GM04504 (cell line): ENCODE measurements around the gene PDE6H.
A peak's percentile ranks its signal among the peaks of the same experiment; 100 is the strongest.

ENCODE experiments used
- DNase-seq: peaks from one replicate; pipeline ENCODE4 v3.0.0-alpha.2; 2012; ENCODE audit warnings: low read depth

The PDE6H gene

DNA sequence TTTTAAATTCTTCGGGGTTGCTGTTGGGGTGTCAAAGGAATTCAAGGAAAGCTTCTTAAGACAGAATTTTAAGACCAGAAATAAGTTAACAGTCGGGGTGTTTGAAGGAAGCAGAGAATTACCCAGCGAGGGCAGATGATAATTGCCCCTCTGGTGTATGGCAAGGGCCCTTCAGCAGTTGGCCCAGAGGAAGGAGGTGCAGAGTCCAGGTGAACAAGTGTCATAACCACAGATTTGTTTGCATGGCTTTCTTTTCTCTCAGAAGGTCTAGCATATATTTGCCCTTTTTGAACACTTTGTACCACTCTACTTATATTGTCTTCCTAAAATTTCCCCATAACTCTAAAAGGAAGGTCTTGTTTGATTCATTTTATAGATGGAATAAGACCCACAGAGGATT, 1.8 kb downstream of the PDE6H start:
- DNase-seq: no peak

DNA sequence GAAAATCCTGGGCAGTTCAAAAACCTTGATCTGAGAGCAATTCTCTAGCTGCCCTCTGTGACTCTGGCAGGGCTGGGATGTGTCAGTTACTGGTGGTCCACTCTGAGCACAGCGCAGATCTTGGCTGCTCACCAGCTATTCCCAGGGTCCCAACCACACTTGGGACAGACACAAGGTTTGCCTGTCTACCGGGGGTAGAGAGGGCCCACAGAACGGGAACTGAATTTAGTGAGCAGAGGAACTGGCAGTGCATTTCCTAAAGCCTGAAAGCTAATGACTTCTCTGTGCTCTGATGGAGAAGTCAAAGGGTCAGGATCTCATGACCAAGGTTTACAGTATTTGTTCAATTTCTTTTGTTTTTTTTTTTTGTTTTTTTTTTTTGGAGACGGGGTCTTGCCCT, 2.6 kb downstream of the PDE6H start:
- DNase-seq: no peak

DNA sequence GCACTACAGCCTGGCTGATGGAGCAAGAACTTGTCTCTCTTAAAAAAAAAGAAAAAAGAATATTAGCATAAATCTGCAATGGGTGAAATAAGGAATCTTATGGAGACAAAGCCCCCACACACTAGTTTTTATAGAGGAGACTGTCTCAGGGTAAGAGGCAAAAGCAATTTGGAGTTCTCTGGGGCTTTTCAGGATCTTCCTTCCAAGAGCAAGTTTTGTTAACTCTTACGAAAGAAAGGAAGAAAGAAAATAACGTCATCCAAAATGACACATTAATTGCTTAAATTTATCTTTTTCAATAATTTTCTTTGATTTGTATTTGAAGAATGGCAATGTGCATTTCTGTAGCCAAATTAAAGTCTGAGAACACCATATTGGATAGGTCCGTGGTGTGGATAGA, 3.8 kb downstream of the PDE6H start:
- DNase-seq: no peak

DNA sequence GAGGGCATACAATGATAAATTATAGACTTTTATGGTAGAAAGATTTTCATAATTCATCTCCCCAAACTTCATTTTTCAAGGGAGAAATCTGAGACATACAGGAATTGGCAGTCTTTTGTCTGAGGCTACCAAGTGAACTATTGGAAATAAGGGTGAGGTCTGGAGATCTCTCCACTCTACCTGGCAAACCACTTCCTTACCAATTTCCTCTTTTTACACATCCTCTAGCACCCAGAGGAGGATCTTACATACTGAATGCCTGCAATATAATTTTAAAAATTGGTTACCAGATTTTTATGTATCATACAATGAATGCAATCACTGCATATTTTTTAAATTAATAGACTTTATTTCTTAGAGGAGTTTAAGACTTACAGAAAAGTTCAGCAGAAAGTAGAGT, 6.6 kb downstream of the PDE6H start:
- DNase-seq: no peak

DNA sequence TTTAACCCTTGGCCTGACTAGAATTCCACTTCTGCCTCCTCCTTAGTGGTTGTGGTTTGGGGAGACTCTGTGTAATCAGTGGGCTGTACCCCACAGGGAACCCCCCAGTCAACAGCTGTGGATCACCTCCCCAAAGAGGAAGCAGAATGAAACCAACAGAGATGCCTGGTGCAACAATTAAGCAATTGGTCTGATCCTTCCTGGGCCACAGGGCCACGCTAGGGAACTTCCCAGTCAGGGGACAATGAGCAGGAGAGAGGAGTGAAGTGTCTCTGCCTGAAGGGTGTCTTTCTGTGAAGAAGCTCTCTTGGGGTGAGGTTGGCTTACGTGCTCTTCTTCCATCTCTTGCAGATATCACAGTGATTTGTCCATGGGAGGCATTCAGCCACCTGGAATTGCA, 8.2 kb downstream of the PDE6H start:
- no peak for DNase-seq

DNA sequence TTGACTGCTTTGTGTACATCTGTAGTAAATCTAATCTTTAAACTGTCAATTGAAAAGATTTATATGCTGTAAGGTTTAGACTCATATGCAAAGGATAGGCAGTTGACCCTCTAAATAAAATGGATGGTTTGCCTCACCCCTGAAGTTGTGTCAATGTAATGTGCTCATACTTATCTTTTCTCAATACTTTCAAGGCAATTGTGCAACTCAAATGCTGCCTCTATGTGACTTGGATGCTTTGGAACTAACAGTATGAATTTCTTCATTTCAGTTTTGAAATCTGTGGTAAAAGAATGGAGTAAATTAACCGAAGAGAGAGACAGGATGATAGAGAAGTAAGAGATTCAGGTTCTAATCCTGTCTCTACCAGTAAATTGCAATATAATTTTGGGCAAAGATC, 9.7 kb downstream of the PDE6H start:
- DNase-seq: no peak

DNA sequence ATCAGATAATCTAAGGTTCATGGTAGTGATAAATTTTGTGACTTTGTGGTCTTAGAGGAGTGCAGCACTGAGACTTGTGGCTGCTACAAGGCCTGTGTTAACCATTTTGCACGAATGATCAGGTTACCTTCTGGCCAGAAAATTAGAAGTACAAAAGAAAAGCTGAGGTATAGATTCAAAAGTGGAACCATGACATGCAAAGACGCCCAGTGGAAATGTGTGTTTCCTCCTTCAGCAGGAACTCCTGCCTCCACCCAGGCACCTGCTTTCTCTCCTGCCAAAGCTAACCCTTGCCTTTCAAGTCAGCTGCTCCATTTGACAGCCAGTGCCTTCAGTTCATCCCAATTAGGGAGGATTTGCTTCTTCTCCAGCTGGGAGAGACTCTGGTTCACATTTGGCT, 10.1 kb downstream of the PDE6H start:
- DNase-seq: no peak

DNA sequence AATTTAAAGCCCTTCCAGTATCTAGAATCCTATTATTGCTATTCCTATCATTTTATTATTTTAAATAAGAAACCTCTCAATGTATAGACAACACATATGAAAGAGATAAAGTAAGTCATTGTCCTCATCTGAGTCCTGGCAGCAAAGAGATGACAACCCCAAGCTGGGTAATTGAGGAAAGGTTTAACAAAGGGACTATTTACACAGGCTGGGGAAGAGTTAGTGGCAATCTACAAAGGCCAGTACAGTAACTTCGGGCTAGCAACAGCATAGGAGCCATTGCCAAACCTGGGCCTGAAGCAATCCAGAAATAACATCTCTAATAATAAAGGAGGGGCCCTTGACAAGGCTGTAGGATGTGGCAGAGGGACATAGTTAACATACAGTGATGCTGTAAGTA, 11.2 kb downstream of the PDE6H start:
- no peak for DNase-seq

DNA sequence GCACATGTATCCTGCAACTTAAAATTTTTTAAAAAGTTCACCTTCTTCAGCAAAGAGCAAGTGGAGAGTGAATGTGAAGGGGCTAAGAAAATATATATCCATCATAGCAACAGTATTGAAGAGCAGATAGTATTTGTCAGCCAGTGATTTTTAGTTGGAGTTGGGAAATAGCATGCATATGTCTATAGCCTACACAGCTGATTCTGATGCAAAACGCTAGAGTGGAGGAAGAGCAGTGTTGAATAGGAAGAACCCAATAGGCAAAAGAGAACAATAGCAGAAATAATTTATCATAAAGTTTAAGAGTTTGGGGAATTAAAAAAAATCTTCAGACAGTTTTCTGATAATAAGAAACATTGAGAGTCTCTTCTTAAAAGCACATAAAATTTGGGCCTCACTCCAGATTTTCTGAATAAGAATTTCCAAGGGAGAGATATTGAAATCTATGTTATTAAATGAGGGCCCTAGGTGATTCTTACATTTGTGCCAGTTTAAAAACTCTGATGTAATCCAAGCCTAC, 12.0 kb downstream of the PDE6H start:
- no peak for DNase-seq

DNA sequence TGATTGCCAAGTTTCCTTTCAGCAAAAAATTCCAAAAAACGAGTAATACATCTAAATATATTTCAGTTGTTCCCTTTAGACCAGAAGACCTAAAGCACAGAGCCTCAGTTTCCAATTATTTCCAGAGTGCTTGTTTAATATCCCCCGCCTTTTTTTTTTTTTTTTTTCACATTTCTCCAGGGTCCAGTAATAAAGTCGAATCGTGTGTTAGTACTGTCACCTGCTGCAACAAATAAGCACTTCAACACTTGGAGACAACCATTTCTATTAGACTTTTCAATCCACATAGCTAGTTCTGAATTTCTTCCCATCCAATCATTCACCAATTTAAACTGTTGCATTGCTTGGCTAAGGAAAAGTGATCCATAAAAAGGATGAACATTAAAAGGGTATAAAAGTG, 13.6 kb downstream of the PDE6H start:
- DNase-seq: no peak

DNA sequence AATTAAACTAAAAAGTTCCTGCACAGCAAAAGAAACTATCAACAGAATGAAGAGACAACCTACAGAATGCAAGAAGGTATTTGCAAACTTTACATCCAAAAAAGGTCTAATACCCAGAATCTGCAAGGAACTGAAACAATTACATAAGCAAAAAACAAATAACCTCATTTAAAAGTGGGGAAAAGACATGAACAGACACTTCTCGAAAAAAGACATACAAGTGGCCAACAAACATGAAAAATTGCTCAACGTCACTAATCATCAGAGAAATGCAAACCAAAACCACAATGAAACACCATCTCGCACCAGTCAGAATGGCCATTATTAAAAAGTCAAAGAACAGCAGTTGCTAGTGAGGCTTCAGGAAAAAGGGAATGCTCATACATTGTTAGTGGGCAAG, 15.2 kb downstream of the PDE6H start:
- no peak for DNase-seq

DNA sequence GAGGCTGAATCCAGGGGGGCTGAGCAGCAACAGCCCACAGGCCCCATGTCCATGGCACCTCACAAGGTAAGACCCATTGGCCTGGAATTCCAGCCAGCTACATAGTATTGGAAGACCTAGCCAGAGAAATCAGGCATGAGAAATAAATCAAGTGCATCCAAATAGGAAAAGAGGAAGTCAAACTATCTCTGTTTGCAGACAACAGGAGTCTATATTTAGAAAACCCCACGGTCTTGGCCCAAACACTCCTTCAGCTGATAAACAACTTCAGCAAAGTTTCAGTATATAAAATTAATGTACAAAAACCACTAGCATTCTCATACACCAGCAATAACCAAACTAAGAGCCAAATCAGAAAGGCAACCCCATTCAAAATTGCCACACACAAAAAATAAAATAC, 16.9 kb downstream of the PDE6H start:
- DNase-seq: no peak

DNA sequence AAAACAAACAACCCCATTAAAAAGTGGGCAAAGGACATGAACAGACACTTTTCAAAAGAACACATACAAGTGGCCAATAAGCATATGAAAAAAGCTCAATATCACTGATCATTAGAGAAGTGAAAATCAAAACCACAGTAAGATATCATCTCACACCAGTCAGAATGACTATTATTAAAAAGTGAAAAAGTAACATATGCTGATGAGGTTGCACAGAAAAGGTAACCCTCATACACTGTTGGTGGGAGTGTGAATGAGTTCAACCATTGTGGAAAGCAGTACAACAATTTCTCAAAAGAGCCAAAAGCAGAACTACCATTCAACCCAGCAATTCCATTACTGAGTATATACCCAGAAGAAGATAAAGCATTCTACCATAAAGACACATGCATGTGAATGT, 18.2 kb downstream of the PDE6H start:
- DNase-seq: no peak

DNA sequence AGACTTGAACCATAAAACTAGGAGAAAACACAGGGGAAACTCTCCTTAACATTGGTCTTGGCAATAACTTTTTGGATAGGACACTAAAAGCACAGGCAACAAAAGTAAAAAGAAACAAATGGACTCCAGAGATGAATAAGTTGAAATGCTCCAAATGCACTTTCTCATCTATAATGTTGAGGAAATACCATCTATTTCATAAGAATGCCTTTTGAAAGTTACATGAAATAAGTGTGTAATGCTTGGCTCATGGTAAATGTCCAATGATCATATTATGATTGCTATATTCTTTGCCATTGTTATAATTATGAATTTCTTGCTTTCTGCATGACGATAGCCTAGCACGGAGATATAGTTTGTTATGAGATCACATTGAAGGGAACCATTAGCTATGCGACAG, 19.8 kb downstream of the PDE6H start:
- DNase-seq: no peak

DNA sequence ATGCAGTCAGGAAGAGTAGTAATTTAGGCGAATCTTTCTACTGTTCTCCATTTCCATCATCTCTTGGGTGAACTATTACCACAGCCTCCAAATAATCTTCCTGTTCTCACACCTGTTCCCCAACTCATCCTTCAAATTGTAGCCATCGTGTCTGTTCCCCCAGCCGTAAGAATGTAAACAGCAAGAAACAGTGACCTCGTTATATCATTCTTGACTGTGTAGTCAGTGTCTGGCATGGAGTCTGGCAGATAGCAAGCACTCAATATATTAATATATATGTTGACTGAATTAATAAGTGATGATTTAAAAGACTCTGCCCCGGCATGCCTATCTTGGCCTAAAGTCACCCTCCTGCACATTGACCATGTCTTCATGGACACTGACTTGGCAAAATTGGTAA, 20.3 kb downstream of the PDE6H start:
- no peak for DNase-seq

DNA sequence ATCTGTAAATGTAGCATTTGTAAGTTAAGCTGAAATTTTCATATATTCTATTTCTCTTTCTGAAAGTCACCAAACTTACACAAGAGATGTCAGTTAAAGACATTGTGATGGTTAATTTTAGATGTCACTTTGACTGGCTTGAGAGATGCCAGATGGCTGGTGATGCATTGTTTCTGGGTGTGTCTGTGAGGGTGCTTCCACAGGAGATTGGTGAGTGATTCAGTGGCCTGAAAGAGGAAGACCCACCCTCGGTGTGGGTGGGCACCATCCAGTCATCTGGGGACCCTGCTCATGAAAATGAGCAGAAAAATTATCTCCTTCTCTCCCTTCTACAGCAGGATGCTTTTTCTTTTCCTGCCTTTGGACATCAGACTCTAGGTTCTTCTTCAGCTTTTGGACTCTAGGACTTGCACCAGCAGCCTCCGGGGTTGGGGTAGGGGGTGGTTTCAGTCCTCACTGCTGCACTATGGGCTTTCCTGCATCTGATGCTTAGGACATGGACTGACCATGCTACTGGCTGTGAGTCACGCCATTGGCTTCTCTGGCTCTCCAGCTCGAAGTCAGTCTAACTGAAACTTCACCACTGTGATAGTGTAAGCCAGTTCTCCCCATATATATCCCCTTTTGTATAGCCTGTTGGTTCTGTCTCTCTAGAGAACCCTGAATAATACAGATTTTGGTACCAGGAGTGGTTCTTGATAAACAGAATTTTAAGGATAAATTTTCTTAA, 20.9 kb downstream of the PDE6H start:
- DNase-seq: no peak

DNA sequence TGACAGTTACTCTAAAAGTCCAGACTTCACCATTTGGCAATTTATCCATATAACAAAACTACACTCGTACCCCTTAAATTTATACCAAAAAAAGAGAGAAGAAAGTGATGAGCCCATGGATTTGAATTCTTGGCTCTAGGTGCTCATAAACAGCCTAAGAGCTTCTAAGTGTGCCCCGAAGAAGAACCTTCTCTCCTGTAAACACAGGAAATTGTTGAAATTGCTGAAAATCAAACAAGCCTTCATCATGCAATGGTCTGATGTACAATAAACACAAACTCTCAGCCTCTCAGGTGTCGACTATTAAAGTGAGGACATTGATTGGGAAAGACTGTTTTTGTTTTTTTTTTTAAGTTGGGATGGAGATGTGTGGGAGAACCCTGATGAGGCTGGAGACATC, 21.8 kb downstream of the PDE6H start:
- DNase-seq: no peak

DNA sequence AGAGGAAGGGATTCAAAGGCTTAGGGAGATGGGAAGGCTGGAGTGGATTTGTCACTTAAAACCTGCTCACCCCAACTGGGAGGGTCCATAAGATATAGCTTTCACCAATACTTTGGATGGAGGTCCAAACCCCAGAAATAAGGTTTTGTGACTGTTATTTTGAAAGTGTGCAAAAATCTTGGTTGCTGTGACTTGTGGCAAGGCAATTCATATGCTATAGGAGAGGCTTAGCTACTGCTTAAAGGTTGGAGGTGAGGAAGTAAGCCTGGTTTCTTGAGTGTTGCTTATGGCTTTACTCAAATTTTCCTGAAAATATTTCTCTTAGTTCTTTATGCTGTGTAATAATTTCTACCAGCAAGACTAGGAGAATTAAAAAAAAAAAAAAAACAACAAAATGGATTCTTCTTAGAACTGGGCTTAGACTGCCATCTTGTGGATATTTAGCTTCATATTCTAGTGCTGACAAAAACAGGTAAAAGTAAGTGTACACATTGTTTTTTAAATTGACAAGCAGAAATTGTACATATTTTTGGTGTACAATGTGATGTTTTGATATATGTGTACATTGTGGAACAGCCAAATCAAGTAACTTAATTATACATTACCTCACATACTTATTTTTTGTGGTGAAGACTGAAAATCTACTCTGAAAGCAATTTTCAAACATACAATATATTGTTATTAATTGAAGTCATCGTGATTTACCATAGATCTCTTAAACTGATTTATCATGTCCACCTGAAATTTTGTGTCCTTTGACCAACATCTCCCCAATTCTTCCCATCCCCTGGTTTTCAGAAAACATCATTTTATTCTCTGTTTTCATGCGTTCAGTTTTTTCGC, 23.0 kb downstream of the PDE6H start:
- peak; percentile 26 for DNase-seq

DNA sequence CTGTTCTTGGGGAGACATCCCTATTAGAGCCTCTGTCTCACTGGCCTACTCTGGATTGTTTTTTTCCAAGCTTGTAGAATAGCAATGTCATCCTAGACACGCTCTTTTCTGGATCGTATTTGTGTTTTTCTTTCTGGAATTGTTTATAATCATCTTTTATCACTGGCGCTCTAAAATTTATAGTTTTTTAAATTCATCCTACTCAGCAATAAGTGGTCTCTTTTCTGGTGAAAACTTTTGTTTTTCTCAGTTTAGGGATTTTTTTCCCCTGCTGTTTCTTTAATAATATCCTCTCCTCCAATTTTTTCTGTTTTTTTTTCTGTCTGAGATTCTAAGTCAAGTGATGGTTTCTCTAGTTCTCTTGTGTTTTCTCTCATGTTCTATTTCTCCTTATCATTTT, 25.2 kb downstream of the PDE6H start:
- no peak for DNase-seq

DNA sequence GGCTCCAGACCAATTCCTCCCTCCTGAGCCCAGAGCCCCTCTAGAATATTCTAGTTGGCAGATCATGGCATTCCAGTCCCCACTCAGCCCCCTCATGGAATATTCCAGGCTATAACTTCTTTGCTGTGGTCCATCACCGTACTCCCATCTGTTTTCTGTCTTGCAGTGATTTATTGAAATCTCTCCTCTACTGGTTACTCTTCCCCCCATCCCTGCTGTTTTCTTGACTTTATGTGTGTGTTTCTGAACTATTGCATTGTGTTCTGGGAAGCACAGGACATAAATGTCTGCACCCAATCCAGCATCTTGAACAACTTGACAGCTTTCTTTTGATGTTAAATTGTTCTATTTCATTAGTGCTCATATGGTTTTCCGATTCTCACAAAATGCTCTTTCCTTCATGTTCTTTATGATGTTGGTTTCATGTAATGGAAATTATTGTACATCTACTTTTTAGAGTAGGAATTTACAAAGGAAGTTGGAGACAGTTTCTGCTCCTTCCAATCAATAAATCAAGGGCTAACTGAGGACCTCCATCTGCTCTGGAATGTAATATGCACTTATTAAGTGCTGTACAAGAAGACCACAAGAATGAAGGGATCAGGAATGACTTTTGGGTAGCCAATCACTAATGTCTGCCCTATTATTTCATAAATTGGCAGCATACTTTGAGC, 26.3 kb downstream of the PDE6H start:
- no peak for DNase-seq

DNA sequence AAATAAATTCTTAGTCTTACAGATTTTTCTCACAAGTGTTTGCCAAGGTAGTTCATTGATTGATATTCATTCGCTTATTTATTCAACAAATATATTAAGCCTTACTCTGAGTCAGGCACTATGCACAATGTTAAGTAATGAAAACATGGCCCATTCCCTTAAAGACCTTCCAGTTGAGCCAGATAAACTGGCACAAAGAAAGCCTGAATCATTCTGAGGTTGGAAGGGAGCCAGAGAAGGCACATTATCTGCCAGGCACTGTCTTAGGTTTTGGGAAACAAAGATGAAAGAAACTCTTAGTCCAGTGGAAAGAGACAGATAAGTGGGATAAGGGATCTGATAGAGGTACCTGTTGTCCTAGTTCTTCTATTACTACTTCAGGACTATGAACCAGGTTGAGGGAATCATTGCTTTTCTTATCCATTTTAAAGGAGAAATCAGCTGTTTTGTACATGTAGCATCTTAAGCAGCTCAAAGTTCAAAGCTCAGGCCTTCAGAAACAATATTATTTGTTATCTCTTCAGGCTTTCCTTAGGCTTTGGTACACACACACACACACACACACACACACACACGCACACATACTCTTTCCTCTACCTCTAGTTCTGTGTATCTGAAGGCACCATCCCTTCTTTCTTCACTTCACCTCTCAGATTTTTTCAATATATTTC, 27.0 kb downstream of the PDE6H start:
- DNase-seq: no peak

DNA sequence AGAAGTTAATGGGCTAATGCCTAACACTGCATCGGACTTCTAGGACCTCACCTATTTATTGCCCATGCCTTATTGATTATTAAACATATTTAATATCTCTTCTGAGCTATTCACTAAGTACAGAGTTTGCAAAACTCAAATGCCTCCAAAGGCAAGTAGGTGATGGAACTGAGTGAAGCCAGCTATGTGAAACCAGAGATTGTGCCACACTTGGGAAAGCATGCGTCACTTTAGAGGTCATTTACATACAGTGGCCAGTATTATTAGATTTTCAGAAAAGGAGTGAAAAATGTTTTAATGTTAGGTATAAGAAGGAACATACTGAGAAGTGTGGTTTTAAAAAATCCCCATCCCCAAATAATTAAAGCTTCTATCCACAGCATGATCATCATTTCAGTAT, 27.7 kb downstream of the PDE6H start:
- DNase-seq: no peak
